T-helper 2 cell treated with Interferon-gamma antibody and Interleukin-4, amounts not matched to agents 100 ng/mL and 5 ng/mL, for 36 hours (primary cell): ENCODE measurements around the gene DNTTIP2. TPM values are rescaled to one million over a fixed set of nuclear protein-coding genes. Genes with fewer than 3 reads are reported as not detected.

Source experiments
- intact Hi-C: fragments of 100-400 bp; cut with micrococcal nuclease; formaldehyde crosslinking; loops from one replicate; pipeline ENCODE4 v1.15.1; 2023
- total RNA-seq: library from RNA; stranded (reverse); gene quantifications from 2 replicates; pipeline ENCODE4 v1.2.3, GENCODE V29; 2022

Gene DNTTIP2
- total RNA-seq, 1 donor from 2014 or later: 68.6 TPM

GRCh38 chr1:93816970-93817678 is 61.9 kb downstream of the DNTTIP2 start:
- intact Hi-C loops: no loop called here

Other genes with a start within 250 kb of the DNTTIP2 start
- gene BCAR3, start 197.4 kb downstream of the DNTTIP2 start, total RNA-seq: 7.5 and 8.6 TPM in 2 replicates
- gene GCLM, start 30.2 kb upstream of the DNTTIP2 start, total RNA-seq: 27.0 and 27.6 TPM in 2 replicates
- gene ABCA4, start 241.9 kb upstream of the DNTTIP2 start, total RNA-seq: not detected in 2 replicates